Calu3 (cell line): ENCODE data around the gene TTC8. TPM values are rescaled to one million over a fixed set of nuclear protein-coding genes. Genes with fewer than 3 reads are reported as not detected.

Experiments
- BruUV-seq: library from RNA; stranded (reverse); fragments of 400-500 nt; replicated peaks from 2 replicates; lab custom pipeline; 2021; lab: Mats Ljungman, UMichigan
- CTCF ChIA-PET: fragments of 300-600 bp; sonication (Branson Sonifier 250); formaldehyde crosslinking; loops from one replicate; lab custom pipeline; 2022; ENCODE audit warnings: antibody characterized with exemption; lab: Charles Lee
- DNase-seq: peaks from one replicate; pipeline ENCODE4 v3.0.0; 2022
- H3K27ac Mint-ChIP-seq: one replicate; pipeline ENCODE4 v1.8.0; 2022; ENCODE audit warnings: mixed read lengths; ENCODE audit not compliant: unreplicated experiment
- H3K27me3 Mint-ChIP-seq: one replicate; pipeline ENCODE4 v1.8.0; 2022; ENCODE audit warnings: mixed read lengths; ENCODE audit not compliant: unreplicated experiment
- H3K36me3 Mint-ChIP-seq: one replicate; pipeline ENCODE4 v1.8.0; 2022; ENCODE audit warnings: mild to moderate bottlenecking, moderate library complexity, mixed read lengths; ENCODE audit not compliant: insufficient read depth, unreplicated experiment
- H3K4me1 Mint-ChIP-seq: one replicate; pipeline ENCODE4 v1.8.0; 2022; ENCODE audit warnings: mild to moderate bottlenecking, low read depth, mixed read lengths; ENCODE audit not compliant: unreplicated experiment
- H3K4me3 Mint-ChIP-seq: one replicate; pipeline ENCODE4 v1.8.0; 2022; ENCODE audit warnings: mild to moderate bottlenecking, low read depth, moderate library complexity, mixed read lengths; ENCODE audit not compliant: unreplicated experiment
- H3K9me3 Mint-ChIP-seq: one replicate; pipeline ENCODE4 v1.8.0; 2022; ENCODE audit warnings: low read depth, mixed read lengths; ENCODE audit not compliant: unreplicated experiment
- CTCF ChIP-seq: fragments of 200-600 bp; IDR thresholded peaks from one replicate; pipeline ENCODE4 v1.8.0; 2022; ENCODE audit warnings: antibody characterized with exemption; ENCODE audit not compliant: unreplicated experiment
- intact Hi-C: fragments of 100-400 bp; cut with micrococcal nuclease; formaldehyde crosslinking; loops from one replicate; pipeline ENCODE4 v1.10.0; 2022; ENCODE audit not compliant: unreplicated experiment
- total RNA-seq: library from RNA; stranded (reverse); gene quantifications from 2 replicates; pipeline ENCODE4 v1.2.3, GENCODE V29; 2022

Gene TTC8
- total RNA-seq, 1 experiment from 2014 or later = 17.0 TPM

DNA sequence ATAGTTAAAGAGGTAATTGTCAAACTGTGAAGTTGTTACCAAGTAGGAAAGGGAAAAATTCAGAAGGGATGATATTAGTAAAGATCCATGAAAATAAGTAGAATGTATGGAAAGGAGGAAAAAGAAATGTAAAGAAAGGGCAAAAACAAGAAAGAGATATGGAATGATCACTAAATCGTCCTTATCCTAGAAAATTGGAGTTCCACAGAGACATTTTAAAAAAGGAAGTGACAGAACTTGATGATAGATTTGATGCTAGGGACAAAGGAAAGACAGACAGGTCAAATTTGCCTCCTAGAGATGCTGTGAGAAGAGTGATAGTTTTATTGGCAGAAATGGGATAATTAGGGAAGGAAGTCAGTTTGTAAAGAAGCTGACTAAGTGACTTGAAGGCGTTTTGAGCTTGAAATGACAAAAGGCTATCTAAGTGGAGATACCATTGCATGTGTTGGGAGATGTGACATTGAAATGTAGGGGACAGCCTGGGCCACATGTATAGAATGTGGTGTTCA is 20.6 kb downstream of the TTC8 start:
- Mint-ChIP-seq H3K27ac (no peak overlapping the region), H3K4me1 (no peaks in the 10 kb centered on the region), H3K9me3 (no peaks in the 10 kb centered on the region), H3K4me3 (no peak overlapping the region), H3K36me3 (no peaks in the 10 kb centered on the region), H3K27me3 (no peaks in the 10 kb centered on the region)
- CTCF ChIA-PET = no interaction called here
- intact Hi-C loops = no loop called here
- TF ChIP-seq CTCF = no peak
- no TSS peak for BruUV-seq
- DNase-seq = no peak

DNA sequence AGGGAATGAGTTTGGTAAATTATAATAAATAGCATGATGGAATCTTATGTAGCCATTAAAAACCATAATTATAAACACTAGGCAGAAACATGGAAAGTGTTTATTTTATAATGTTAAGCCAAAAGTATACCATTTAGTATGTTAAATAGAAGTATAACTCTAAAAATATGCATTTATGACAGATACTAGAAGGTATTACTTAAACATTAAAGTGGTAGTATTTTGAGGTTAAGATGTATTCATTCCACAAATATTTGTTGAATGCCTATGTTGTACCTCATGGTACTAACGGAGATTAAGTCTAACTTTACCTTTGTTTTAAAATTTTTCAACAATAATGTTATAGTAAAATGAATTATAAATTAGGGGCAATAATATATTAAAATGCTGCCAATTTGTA is 24.1 kb downstream of the TTC8 start:
- no peaks in the 10 kb centered on the region for H3K27me3 Mint-ChIP-seq
- no peak overlapping the region for H3K27ac Mint-ChIP-seq
- no peak overlapping the region for H3K4me3 Mint-ChIP-seq
- DNase-seq = no peak
- H3K9me3 Mint-ChIP-seq = no peaks in the 10 kb centered on the region
- H3K4me1 Mint-ChIP-seq = no peaks in the 10 kb centered on the region
- CTCF ChIA-PET = no interaction called here
- BruUV-seq = no TSS peak
- intact Hi-C loops = no loop called here
- no peak for TF ChIP-seq CTCF
- H3K36me3 Mint-ChIP-seq = no peaks in the 10 kb centered on the region

- intact Hi-C loops = no loop called here
- DNase-seq = no peak
- TF ChIP-seq CTCF = no peak
- Mint-ChIP-seq H3K27ac (no peak overlapping the region), H3K36me3 (no peaks in the 10 kb centered on the region), H3K4me3 (no peak overlapping the region), H3K27me3 (no peaks in the 10 kb centered on the region), H3K9me3 (no peaks in the 10 kb centered on the region), H3K4me1 (no peaks in the 10 kb centered on the region)
- CTCF ChIA-PET = no interaction called here
- BruUV-seq = no TSS peak
Observed at GRCh38 chr14:88849716-88850115, 25.3 kb downstream of the TTC8 start.

DNA sequence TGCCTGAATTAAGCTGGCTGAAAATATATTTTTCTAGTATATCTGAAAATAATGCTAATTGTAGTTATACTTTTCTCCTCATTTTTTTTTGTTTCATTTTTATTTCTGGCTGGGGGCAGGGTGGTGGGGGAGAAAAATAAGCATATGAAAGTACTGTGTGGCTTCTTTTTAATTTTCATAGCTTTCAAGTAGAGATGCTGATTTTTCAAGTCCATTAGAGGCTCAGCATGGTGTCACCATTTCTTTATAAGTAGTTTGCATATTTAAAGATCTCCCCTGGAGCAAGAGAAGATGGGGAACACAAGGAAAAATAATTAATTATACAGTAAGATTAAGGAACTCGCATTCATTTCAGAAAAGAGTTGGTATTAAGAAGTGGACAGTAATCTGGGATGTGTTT is 27.1 kb downstream of the TTC8 start:
- H3K27ac Mint-ChIP-seq = no peak overlapping the region
- CTCF ChIA-PET = no interaction called here
- DNase-seq = no peak

More for the DNA sequence above, 27.1 kb downstream of the TTC8 start:
- Mint-ChIP-seq H3K36me3 (no peaks in the 10 kb centered on the region), H3K4me3 (no peak overlapping the region), H3K9me3 (no peaks in the 10 kb centered on the region), H3K4me1 (no peaks in the 10 kb centered on the region), H3K27me3 (no peaks in the 10 kb centered on the region)
- BruUV-seq = no TSS peak
- intact Hi-C loops = no loop called here
- TF ChIP-seq CTCF = no peak
